ENCODE data around the gene KRT38.

DNA sequence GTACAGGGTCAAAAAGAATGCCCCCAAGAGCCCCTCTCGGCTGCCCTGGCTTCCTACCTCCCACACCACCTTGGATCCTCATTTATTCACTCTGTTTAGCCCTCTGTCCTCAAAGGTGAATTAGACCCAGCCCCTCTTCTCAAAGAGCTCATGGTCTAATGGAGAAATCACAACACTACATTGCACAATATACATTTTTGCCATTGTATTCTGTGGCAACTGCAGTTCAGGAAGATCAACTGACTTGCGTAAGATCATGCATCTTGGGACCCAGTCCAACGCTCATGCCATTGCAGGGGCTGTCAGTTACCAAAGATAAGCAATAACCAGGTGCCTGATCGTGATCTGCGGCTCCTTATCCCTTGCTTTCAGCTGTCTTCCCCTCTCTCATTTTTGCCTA, 1.4 kb downstream of the KRT38 start:
- TF ChIP-seq, protein P1, sequence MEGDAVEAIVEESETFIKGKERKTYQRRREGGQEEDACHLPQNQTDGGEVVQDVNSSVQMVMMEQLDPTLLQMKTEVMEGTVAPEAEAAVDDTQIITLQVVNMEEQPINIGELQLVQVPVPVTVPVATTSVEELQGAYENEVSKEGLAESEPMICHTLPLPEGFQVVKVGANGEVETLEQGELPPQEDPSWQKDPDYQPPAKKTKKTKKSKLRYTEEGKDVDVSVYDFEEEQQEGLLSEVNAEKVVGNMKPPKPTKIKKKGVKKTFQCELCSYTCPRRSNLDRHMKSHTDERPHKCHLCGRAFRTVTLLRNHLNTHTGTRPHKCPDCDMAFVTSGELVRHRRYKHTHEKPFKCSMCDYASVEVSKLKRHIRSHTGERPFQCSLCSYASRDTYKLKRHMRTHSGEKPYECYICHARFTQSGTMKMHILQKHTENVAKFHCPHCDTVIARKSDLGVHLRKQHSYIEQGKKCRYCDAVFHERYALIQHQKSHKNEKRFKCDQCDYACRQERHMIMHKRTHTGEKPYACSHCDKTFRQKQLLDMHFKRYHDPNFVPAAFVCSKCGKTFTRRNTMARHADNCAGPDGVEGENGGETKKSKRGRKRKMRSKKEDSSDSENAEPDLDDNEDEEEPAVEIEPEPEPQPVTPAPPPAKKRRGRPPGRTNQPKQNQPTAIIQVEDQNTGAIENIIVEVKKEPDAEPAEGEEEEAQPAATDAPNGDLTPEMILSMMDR (IDR thresholded peaks at IDR 0.05; ENCODE audit: low read length), result no peak
- no peak for TF ChIP-seq EZH2 (IDR thresholded peaks at IDR 0.05; ENCODE audit: borderline replicate concordance, low read length)

Data from OCI-LY1 (cell line).